Superior temporal gyrus (tissue), 1 donor: ENCODE results near the gene WRNIP1.

Experiments used
- DNase-seq: peaks from one replicate; pipeline ENCODE4 v3.0.0-alpha.2; 2016; ENCODE audit errors: extremely low spot score

The WRNIP1 gene

GRCh38 chr6:2763345-2763841 lies 1.8 kb upstream of the WRNIP1 start:
- no peak for DNase-seq

- no peak for DNase-seq
These were observed 1.2 kb upstream of the WRNIP1 start for GRCh38 chr6:2763876-2764540.

- DNase-seq, result peak; percentile 83
These were observed 505 bp upstream of the WRNIP1 start for GRCh38 chr6:2764610-2765165.

GRCh38 chr6:2765896-2766766 lies 938 bp downstream of the WRNIP1 start:
- no peak for DNase-seq

- DNase-seq, result peak; percentile 50
These were observed 1.8 kb downstream of the WRNIP1 start for GRCh38 chr6:2766767-2767656.

- no peak for DNase-seq
These were observed 2.7 kb downstream of the WRNIP1 start for GRCh38 chr6:2767657-2768524.

GRCh38 chr6:2768696-2769095 lies 3.5 kb downstream of the WRNIP1 start:
- DNase-seq, result no peak

GRCh38 chr6:2770171-2770570 lies 5.0 kb downstream of the WRNIP1 start:
- no peak for DNase-seq

- no peak for DNase-seq
These were observed 5.9 kb downstream of the WRNIP1 start for GRCh38 chr6:2771079-2771478.

- DNase-seq, result no peak
These were observed 7.6 kb downstream of the WRNIP1 start for GRCh38 chr6:2772840-2773239.

- no peak for DNase-seq
These were observed 8.3 kb downstream of the WRNIP1 start for GRCh38 chr6:2773449-2773848.

- DNase-seq, result no peak
These were observed 9.8 kb downstream of the WRNIP1 start for GRCh38 chr6:2775003-2775402.

- no peak for DNase-seq
These were observed 12.1 kb downstream of the WRNIP1 start for GRCh38 chr6:2777249-2777648.

- DNase-seq, result no peak
These were observed 15.0 kb downstream of the WRNIP1 start for GRCh38 chr6:2780102-2780737.

GRCh38 chr6:2781685-2782355 lies 16.6 kb downstream of the WRNIP1 start:
- no peak for DNase-seq

GRCh38 chr6:2782356-2782708 lies 17.1 kb downstream of the WRNIP1 start:
- DNase-seq, result no peak

GRCh38 chr6:2782825-2783187 lies 17.6 kb downstream of the WRNIP1 start:
- no peak for DNase-seq

GRCh38 chr6:2783188-2783963 lies 18.2 kb downstream of the WRNIP1 start:
- DNase-seq, result no peak

GRCh38 chr6:2784061-2784460 lies 18.9 kb downstream of the WRNIP1 start:
- DNase-seq, result no peak
